COR-L47 (cell line): Measurements from ENCODE around the gene SURF1.
"Not testable (repeated sequence)": the region's sequence is repeated elsewhere in the genome, so short reads cannot be mapped to it uniquely, and the experiment has no call there.

ENCODE experiments used
- DNase-seq: peaks from one replicate; lab custom pipeline; 2025; lab: John Stamatoyannopoulos, UW

Gene SURF1

DNA sequence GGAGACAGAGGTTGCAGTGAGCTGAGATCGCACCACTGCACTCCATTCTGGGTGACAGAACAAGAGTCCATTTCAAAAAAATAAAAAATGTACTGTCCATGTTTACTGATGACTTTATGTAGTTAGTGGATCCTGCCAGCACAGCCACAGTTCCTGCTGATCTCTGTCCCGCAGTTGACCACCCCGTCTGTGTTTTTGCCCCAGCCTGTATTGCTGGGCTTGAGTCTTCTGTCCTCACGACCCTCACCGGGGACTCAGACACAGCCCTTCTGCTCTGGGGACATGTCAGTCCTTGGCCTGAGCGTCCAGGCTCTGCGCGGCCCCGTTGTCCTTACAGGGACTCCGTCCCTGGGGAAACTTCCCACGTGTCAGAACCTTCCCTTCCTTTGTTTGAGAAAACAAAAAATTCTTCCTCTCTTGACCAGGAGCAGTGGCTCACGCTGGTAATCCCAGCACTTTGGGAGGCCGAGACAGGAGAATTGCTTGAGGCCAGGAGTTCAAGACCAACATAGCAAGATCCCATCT, 34.8 kb downstream of the SURF1 start:
- no peak for DNase-seq

- DNase-seq = no peak
Observed at GRCh38 chr9:133320421-133320881, 35.8 kb downstream of the SURF1 start.

GRCh38 chr9:133317551-133317950, 38.7 kb downstream of the SURF1 start:
- DNase-seq = not testable (repeated sequence)

GRCh38 chr9:133315997-133316396, 40.3 kb downstream of the SURF1 start:
- no peak for DNase-seq

DNA sequence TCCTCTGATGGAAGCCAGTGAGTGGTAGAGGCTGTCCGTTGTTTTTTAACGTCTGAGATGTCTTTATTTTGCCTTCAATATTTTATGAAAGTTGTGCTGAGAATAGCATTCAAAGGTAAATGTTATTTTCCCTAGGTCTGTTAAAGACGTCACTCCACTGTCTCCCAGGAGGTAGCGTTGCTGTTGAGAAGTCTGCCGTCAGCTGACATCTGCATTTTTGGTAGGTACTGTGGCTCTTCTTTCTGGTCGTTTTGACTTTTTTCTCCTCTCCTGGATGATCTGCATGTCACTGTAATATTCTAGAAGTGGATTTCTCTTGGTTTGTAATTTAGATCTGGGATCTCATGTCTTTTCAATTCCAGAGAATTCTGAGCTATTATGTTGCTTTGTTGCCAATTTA, 46.7 kb downstream of the SURF1 start:
- no peak for DNase-seq

GRCh38 chr9:133307301-133307700, 49.0 kb downstream of the SURF1 start:
- DNase-seq = no peak

- no peak for DNase-seq
Observed at GRCh38 chr9:133306242-133307204, 49.8 kb downstream of the SURF1 start.

DNA sequence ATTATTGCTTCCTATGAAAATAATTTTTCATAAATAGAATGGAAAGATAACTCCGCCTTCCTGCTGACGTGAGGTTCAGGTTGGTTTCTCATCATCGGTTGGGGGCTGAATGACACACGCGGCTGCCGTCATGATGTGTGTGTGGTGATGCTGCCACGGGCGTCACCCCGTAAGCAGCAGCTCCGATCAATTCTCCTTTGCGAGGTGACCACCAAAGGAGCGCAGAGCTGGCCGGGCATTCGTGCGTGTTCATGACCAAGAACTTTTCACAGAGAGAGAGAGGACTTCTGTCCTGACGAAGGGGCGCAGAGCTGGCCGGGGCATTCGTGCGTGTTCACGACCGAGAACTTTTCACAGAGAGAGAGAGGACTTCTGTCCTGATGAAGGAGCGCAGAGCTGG, 50.6 kb downstream of the SURF1 start:
- no peak for DNase-seq

DNA sequence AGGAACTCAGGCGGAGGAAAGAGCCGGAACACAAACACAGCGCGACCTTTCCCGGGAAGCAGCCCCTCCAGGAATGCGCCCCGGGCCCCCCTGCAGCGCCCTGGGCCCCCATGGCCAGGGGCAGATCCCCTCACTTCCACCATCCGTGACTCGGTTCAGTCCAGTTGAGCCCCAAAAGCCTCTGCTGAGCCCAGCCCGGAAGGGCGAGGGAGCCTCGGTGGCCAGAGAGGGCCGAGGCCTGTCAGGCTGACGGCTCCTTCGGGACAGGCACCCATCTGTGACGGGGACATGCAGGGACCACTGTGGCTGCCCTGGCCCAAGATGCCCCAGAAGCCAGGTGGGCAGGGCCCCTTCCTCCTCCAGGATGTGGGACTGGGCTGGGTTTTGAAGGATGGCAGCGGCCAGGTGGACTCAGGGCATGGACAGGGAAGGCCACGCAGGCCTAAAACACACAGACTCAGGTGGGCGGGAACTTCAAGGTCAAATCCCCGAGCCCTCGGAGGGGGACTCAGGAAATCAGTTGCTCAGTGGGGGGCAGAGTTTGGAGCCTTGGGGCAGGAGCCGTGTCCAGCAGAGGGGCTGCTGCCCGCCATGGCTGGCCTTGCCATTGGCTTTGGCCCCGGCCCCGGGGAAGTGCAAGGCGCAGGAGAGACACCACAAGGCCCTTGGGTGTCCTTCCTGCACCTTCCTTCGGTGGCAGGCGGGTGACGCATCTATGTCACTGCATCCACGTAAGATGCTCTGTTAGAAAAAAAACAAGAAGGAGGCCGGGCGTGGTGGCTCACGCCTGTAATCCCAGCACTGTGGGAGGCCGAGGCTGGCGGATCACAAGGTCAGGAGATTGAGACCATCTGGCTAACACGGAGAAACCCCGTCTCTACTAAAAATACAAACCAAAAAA, 51.6 kb downstream of the SURF1 start:
- DNase-seq = no peak

GRCh38 chr9:133304158-133304470, 52.2 kb downstream of the SURF1 start:
- DNase-seq = no peak

DNA sequence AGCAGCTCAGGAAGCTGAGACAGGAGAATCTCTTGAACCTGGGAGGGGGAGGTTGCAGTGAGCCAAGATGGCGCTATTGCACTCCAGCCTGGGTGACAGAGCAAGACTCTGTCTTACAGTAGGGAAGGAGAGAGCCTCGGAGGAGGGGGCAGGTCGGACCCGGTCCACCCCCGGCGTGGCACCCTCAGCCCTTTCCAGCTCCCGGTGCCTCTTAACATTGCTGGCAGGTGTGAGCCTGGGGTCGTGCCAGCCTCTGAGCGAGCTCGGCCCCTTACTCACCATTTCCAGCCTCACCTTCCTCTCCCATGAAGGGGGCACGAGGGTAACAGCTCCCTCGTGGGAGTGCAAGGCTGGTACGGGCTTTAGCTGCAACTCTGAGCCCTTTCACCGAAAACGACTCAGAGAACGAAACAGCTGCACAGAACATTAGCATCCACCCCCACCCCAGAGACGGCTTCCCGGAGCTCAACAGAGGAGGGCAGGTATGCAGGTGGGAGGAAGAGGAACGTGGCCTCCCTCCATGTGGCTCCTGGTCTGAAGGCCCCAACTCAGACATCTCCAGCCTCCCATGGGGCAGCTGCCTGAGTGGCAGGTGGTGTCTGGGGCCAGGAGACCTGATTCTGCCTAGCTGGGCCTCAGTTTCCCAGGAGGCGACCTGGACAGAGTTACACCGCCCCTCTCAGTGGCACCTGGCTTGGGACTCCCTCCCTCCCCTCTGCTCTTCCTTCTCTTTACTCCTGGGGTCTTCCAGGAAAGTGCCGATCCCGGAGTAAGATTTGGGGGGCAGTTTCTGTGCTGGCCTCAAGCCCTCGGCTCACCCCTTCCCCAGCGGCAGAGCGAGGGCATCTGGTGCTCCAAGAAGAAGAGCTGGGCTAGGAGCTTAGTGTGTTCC, 52.8 kb downstream of the SURF1 start:
- no peak for DNase-seq
